ENCODE data around the gene CALR3.
A peak's percentile ranks its signal among the peaks of the same experiment; 100 is the strongest.

CALR3 gene

DNA sequence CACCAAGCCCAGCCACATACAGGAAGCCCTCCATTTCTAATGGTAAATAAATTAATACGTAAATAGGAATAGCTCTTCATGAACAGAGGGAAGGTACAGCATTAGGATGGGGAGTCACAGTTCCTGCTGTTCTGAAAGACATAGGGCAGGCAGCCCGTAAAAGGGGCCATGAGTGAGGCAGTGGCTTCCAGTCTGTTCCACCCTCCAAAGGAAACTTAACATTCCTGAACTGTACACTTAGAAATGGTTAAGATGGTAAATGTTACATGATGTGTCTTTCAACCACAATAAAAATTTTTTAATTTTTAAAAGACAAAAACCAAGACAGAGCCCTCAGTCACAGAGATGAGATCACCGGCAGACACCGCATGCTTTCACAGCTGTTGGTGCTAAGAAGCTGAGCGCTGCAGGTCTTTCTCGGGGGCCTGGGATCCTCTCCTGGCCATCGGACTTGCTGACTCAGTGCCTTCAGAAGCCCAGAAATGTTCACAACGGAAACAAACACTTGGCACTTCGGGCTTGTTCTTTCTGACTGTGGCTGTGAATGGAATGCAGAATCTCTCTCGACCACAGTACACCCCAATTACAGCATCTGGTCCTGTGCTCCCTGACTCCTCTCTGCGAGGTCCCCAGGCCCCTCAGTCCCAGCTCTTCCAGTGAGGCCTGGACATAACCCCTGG is 60.6 kb downstream of the CALR3 start:
- peak in 43 of 58 donors; percentile 9 to 85 (median 35) for DNase-seq

DNA sequence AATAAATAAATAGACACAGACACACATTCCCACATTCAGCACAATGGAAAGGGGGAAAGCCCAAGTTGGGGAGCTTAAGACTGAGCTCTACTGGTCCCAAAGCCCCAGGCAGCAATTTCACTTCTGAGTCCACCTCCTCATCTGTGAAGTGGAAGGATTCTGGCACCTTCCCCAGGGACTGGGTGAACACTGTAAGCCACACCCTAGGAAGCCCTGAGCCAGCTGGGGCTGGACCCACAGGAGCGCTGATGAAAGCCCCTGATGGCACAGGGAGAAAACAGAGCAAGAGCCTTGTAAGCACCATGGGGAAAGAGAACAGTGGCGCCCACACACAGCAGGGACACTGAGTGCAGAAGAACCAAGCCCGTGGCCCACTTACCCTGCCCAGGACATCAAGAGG is 62.0 kb downstream of the CALR3 start:
- DNase-seq, result no peak

DNA sequence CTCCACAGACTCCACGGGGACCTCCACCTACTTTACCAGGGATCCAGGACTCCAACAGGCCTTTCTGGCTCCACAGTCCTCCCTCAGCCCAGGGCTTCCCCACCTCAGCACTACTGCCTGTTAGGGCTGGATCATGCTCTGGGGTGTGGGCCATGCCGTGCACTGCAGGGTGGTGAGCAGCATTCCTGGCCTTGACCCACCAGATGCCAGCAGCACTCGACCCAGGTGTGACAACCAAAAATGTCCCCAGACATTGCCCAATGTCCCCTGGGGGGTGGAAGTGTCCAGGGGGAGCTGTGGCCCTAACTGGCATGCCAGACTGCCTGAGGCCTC is 66.2 kb downstream of the CALR3 start:
- DNase-seq, result no peak

DNA sequence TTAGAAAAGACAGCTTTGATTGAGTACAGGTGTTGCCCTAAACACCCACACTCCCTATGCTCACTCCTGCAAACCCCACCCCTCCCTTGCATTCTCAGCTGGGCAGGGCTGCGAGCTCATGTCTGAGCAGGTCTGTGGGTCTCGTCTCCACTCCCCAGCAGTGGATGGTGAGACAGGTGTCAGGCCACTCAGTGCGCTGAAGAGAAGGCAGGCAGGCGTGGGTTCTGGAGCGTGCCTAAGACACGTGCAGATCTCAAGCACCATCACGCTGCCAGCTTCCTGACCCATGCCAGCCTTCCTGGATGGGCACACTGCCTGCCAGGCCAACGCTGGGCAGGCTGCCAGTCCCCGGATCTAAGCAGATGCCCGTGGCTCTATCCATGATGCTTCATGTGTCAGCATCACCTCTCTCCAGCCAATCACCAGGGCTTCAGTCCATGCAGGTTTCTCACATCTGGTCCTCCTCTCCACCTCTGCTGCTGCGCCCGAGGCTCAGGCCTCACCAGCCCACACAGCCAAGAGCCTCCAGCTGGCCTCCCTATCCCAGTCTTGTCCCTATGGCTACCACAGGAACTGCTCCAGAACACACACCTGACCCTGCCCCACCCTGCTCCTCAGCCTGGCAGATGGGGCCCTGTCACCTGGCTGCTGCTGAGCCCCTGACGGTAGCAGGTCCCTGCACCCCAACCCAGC is 66.8 kb downstream of the CALR3 start:
- peak in 50 of 58 donors; percentile 11 to 75 (median 38) for DNase-seq

Measured in anterior cingulate cortex (tissue), 58 donors.